Activated CD4-positive, alpha-beta T cell treated with anti-CD3 and anti-CD28 coated beads for 4 hours (primary cell): ENCODE results near the gene FAM76A.
"Not testable (repeated sequence)": the region's sequence is repeated elsewhere in the genome, so short reads cannot be mapped to it uniquely, and the experiment has no call there.

ENCODE experiments used
- DNase-seq, 2 donors: peaks; one replicate each; pipeline ENCODE4 v3.0.0-alpha.2; 2020

Gene FAM76A

GRCh38 chr1:27725374-27726172, at the start of gene FAM76A:
Gene FAM76A (plus strand): TSS chr1:27725961. CDS start chr1:27726081, 120 bp downstream.
- peak; percentile 99 for DNase-seq

- no peak for DNase-seq
Observed at GRCh38 chr1:27676410-27676809, 49.4 kb upstream of the FAM76A start.

- DNase-seq, result no peak
Observed at GRCh38 chr1:27678747-27679146, 47.0 kb upstream of the FAM76A start.

- not testable (repeated sequence) for DNase-seq
Observed at GRCh38 chr1:27680225-27680791, 45.5 kb upstream of the FAM76A start.

GRCh38 chr1:27681580-27681979, 44.2 kb upstream of the FAM76A start:
- DNase-seq, result not testable (repeated sequence)

GRCh38 chr1:27682351-27682944, 43.3 kb upstream of the FAM76A start:
- no peak for DNase-seq

- DNase-seq, result no peak
Observed at GRCh38 chr1:27684176-27684575, 41.6 kb upstream of the FAM76A start.

GRCh38 chr1:27686223-27686990, 39.4 kb upstream of the FAM76A start:
- DNase-seq, result no peak

- no peak for DNase-seq
Observed at GRCh38 chr1:27687906-27688305, 37.9 kb upstream of the FAM76A start.

- no peak for DNase-seq
Observed at GRCh38 chr1:27689423-27690173, 36.2 kb upstream of the FAM76A start.

GRCh38 chr1:27690183-27690582, 35.6 kb upstream of the FAM76A start:
- no peak for DNase-seq

- not testable (repeated sequence) for DNase-seq
Observed at GRCh38 chr1:27696835-27697234, 28.9 kb upstream of the FAM76A start.

GRCh38 chr1:27704958-27705357, 20.8 kb upstream of the FAM76A start:
- DNase-seq, result no peak

- DNase-seq, result no peak
Observed at GRCh38 chr1:27705545-27705944, 20.2 kb upstream of the FAM76A start.

- DNase-seq, result no peak
Observed at GRCh38 chr1:27710574-27710973, 15.2 kb upstream of the FAM76A start.

- no peak for DNase-seq
Observed at GRCh38 chr1:27713139-27713725, 12.5 kb upstream of the FAM76A start.

- no peak for DNase-seq
Observed at GRCh38 chr1:27713869-27714513, 11.8 kb upstream of the FAM76A start.

- no peak for DNase-seq
Observed at GRCh38 chr1:27716262-27716895, 9.4 kb upstream of the FAM76A start.

GRCh38 chr1:27719286-27720251, 6.2 kb upstream of the FAM76A start:
- DNase-seq, result no peak

- DNase-seq, result peak in 1 of 2 donors; percentile 5
Observed at GRCh38 chr1:27724961-27725373, 794 bp upstream of the FAM76A start.
